ENCODE measurements around the gene TSEN54.

DNA sequence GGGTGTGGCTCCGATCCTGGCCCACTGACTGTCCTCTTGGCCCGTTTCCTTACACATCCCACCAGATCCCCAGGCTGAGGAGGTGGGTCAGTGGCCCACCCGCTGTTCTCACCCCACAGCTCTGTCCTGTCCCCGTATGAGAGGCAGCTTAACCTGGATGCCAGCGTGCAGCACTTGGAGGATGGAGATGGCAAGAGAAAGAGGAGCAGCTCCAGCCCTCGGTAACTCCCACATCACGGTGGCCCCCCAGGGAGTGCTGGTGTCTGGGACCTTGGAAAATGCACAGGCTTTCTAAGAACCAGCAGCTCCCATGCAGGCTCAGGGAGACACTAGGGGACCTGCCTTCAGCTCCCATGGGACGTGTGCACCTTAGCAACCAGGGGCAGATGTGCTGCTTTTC lies 5.0 kb downstream of the TSEN54 start:
- TF ChIP-seq, protein P1, sequence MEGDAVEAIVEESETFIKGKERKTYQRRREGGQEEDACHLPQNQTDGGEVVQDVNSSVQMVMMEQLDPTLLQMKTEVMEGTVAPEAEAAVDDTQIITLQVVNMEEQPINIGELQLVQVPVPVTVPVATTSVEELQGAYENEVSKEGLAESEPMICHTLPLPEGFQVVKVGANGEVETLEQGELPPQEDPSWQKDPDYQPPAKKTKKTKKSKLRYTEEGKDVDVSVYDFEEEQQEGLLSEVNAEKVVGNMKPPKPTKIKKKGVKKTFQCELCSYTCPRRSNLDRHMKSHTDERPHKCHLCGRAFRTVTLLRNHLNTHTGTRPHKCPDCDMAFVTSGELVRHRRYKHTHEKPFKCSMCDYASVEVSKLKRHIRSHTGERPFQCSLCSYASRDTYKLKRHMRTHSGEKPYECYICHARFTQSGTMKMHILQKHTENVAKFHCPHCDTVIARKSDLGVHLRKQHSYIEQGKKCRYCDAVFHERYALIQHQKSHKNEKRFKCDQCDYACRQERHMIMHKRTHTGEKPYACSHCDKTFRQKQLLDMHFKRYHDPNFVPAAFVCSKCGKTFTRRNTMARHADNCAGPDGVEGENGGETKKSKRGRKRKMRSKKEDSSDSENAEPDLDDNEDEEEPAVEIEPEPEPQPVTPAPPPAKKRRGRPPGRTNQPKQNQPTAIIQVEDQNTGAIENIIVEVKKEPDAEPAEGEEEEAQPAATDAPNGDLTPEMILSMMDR (IDR thresholded peaks at IDR 0.05) = no peak
- TF ChIP-seq POLR2A (IDR thresholded peaks at IDR 0.05) = no peak
